GM21390 (cell line): ENCODE results near the gene BRSK1.
A peak's percentile ranks its signal among the peaks of the same experiment; 100 is the strongest.
"Not testable (repeated sequence)": the region's sequence is repeated elsewhere in the genome, so short reads cannot be mapped to it uniquely, and the experiment has no call there.

Source experiments
- ATAC-seq: cut with Tn5 transposase; IDR thresholded peaks from one replicate; pipeline ENCODE4 v1.9.1; 2021; ENCODE audit not compliant: unreplicated experiment

Gene BRSK1

DNA sequence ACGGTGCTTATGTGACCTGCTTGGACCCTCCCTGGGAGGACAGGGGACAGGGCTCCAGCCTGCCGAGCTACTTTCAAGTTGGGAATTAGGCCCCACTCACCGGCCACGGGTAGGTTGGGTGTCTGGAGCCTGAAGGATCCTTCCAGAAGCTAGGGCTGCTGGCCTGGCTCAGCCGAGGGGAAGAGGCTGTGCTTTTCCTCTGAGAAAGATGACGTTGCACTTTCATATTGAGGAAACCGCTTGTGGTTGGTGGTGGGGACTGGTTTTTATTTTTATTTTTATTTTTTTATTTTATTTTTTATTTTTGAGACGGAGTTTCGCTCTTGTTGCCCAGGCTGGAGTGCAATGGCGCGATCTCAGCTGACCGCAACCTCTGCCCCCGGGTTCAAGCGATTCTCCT is 41.4 kb downstream of the BRSK1 start, which contains the start of gene TMEM150B:
TMEM150B (minus strand) TSS at position 170 of the 400 bp plus-strand sequence. CDS start 4,305 bp downstream, outside the sequence.
- ATAC-seq = no peak

DNA sequence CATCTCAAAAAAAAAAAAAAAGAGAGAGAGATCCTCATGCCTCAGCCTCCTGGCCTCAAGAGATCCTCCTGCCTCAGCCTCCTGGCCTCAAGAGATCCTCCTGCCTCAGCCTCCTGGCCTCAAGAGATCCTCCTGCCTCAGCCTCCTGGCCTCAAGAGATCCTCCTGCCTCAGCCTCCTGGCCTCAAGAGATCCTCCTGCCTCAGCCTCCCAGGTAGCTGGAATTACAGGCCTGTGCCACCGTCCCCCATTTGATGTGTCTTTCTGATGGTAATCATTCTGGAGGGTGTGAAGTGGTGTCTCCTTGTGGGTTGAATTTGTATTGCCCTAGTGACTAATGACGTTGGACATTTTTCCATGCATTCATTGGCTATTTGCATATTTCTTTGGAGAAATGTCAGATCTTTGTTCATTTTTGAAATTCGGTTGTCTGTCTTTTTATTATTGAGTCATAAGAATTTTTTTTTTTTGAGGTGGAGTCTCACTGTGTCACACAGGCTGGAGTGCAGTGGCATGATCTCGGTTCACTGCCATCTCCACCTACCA is 45.0 kb downstream of the BRSK1 start:
- ATAC-seq = not testable (repeated sequence)

DNA sequence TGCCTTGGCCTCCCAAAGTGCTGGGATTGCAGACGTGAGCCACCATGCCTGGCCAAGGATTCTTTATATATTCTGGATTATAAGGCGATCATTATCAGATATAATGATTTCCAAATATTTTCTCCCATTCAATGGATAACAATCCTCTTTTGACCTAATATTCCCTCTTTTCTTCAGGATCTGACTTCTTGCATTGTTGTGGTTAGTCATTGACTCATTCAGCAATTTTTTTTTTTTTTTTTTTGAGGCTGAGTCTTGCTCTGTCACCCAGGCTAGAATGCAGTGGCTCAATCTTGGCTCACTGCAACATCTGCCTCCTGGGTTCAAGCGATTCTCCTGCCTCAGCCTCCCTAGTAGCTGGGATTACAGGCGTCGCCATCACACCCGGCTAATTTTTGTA is 46.0 kb downstream of the BRSK1 start:
- ATAC-seq = not testable (repeated sequence)

DNA sequence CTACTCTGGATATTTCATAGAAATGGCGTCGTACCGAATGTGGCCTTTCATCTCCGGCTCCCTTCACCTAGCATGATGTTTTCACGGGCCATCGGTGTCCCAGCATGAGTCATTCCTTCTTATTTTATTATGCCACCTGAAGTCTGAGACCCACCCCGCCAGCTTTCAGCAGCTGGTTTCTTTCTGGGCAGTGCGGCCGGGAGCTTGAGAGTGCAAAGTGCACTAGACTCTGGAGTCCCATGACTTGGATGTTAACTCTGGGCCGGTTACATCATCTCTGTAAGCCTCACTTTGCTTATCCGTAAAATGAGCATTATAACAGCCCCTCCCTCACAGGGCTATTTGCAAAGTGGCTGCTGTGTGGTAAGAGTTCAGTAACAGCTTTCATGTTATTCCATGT is 50.1 kb downstream of the BRSK1 start:
- ATAC-seq = no peak

DNA sequence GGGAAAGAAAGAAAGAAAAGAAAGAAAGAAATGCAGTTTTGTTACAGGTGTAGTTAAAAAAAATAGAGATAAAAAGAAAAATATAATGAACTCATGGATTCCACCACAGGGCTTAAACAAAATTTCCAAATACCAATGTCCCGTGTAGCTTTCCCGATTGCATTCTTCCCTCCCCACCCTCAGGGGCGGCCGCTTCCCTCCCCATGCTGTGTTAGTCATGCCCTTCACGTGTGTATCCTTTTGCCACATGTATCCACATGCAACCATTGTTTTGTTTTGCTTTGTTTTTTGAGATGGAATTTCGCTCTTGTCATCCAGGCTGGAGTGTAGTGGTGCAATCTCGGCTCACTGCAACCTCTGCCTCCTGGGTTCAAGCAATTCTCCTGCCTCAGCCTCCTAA is 52.3 kb downstream of the BRSK1 start:
- no peak for ATAC-seq

DNA sequence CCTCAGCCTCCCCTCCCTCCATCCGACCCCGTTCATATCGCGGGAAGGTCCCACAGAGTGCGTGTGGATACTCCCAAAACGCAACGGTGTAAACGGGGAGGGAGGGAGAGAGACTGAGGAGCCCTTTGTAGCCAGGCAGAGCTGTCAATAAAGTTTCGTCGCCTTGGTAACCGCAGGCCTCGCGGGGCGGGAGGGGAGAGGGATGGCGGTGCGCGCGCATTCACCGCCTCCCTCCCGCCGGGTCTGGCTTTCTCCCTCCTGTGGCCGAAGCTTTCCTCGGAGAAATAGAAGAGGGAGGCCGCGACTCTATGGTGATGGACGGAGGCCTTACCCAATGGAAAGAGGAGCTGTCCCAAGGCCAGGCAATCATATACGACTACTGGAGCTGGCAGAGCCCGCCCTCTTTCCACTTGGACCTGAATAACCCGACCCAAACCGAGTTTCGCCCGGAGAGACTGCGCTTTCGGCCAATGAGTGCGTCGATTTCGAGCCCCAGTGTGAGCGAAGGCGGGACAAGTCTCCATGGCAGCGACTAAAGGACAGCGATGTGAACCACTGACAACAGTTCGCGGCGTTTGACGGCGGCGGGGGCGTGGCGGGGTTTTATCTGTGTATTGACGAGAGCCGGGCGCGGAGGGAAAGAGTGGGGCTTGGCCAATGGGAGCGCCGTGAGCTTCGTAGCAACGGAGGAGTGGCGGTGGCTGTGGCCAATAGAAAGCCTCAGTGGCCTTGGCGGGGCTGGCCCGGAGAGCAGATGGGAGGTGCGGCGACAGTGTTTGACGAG is 55.5 kb downstream of the BRSK1 start, which contains the start of gene KMT5C:
KMT5C (plus strand) TSS at position 772 of the 784 bp plus-strand sequence. CDS start 2,061 bp downstream, outside the sequence.
- ATAC-seq = peak; percentile 74

DNA sequence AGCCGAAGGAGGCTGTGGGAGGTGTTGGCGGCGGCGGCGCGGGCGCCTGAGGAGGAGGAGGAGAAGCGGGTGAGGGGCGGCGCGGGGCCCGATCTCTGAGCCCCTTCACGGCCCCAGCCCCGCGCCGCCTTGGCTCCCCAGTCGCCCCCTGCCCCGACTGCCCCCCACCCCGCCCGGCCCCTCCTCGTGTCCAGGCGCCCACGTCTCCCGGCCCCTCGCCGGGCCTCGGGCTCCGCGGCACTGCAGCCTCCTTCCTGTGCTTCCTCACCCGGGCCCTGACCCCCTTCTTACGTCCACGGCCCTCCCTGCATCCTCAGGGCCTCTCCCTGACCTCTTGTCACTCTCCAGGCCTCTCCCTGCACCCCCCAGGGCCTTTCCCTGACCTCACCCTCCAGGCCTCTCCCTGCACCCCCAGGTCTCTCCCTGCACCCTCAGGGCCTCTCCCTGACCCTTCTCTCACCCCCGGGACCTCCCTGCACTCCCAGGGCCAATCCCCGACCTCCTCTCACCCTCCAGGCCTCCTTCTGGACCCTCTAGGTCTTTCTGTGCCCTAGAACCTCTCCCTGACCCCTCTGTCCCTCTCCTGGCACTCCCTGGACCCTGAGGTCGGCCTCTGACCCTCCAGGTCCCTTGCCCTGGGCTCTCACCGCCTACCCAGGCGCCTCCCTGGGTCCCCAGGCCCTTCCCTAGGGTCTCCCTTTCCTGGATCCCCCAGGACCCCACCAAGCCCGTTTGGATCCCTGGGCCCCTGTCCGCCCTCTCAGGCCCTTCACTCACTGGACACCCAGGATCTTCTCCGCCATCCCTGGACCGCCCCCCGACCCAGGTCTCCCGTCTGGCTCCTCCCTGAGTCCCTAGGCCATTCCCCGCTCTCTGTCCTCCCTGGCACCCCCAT is 56.3 kb downstream of the BRSK1 start:
- no peak for ATAC-seq

DNA sequence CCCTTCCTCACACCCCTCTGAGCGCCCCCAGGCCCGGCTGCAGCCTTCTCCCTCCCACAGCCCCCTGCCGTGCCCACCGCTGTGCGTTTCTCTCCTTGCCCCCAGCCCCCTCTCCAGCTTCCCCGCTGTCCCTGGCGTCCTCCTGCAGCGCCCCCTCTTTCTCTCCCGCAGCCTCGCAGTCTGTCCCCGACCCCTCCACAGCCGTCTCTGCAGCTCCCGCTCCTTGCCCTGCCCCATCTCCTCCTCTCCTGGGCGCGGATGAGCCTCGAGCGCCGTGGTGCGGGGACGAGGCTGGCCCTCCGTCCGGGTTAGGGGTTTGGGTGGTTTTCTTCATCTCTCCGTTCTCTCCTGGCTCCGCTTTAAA is 57.0 kb downstream of the BRSK1 start:
- no peak for ATAC-seq

DNA sequence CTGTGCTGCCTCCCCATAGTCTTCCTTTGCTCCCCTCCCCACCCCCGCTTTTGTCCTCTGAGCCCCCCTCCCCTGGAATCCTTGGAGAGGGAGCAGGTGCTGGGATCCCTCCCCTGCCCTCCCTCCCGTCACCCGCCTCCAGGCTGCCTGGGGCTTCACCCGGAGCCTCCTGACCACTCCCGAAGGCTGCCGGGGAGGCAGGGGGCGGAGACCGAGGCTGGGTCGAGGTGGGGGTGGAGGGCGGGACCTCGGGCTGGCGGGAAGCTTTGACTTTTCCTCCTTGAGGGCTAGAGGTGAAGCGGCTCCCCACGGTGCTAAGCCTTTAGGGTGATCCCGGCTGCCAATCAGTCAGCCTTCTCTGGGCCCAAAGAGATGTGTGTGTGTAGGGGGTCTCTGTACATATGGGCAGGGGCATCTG is 57.4 kb downstream of the BRSK1 start:
- ATAC-seq = no peak

DNA sequence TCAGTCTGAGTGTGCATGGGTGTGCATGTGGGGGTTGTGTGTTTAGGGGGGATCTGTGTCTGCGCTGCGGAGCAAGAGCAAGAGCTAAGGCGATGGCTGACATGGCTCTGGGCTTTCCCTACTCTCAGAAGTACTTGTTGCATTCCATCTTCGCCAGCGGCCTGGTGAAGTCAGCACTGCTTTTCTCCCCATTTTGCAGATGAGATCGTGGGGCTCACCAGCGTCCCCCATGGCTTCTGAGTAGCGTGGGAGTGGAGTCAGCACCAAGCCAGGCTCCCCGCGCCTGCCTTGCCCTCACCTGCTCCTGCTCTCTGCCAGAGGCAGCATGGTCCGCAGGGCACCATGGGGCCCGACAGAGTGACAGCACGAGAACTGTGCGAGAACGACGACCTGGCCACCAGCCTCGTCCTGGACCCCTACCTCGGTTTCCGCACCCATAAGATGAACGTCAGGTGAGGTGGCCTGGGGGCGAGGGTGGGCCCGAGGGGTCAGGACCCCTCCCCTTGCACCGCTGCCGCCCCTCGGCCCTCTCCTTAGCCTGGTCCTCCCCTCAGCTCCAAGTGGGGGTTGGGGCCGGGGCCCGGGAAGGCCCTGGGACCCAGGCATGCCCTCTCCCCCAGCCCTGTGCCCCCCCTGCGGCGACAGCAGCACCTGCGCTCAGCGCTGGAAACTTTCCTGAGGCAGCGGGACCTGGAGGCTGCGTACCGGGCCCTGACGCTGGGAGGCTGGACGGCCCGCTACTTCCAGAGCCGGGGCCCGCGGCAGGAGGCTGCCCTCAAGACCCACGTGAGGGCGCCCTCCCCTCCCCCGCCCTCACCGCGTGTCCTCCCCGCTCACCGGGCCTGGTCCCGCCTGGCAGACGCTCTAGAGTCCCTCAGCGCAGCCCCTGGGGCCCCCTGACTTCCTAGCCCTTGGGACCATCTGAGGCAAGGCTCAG is 58.1 kb downstream of the BRSK1 start:
- ATAC-seq = no peak

DNA sequence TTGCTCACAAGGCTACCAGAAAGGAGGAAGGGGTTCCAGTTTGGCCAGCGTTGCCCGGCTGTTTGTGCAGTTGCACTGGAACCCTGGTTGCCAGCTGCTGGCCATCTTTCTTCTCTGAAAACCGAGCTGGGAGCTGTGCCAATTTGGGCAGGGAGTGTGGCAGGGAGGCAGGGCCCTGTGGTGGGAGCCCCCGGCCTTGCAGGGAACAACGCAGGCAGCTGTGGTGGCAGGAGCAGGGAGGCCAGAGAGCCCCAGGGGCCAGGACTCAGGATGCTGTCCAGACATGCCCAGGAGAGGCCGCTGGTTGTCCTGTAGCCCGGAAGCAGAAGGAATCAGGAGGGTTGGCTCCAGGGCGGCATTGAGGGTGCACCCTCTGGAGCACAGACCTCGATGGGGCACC is 60.6 kb downstream of the BRSK1 start:
- no peak for ATAC-seq

DNA sequence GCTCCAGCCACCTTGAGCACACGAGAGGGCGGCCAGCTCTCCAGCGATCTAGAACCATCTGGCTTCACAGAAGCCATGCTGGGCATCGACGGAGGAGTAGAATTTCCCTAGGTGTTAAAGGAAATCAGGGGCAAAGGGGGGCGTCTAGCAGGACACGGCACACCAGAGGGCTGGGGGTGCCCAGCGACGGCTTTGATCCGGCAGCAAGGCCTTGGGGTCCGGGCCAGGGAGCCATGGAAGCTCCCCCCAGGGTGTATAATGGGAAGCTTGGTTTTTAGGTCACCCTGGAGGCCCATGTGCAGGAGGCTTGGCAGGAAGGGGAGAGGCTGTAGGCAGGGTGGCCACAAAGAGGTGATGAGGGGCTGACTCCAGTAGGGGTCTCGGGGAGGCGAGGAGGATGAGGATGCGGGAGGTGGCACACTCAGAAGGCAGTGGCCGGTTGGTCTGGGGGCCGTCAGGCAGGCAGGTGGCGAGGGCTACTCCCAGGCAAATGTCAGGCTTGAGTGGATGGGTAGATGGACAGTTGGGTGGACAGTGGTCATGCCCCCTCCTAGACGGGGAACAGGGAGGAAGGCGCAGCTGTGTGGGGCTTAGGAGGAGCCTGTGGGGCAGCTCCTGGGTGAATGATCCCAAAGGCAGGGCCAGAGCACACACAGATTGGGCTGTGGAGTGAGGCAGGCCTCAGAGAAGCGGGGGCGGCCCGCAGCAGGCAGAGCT is 61.5 kb downstream of the BRSK1 start:
- ATAC-seq = no peak

DNA sequence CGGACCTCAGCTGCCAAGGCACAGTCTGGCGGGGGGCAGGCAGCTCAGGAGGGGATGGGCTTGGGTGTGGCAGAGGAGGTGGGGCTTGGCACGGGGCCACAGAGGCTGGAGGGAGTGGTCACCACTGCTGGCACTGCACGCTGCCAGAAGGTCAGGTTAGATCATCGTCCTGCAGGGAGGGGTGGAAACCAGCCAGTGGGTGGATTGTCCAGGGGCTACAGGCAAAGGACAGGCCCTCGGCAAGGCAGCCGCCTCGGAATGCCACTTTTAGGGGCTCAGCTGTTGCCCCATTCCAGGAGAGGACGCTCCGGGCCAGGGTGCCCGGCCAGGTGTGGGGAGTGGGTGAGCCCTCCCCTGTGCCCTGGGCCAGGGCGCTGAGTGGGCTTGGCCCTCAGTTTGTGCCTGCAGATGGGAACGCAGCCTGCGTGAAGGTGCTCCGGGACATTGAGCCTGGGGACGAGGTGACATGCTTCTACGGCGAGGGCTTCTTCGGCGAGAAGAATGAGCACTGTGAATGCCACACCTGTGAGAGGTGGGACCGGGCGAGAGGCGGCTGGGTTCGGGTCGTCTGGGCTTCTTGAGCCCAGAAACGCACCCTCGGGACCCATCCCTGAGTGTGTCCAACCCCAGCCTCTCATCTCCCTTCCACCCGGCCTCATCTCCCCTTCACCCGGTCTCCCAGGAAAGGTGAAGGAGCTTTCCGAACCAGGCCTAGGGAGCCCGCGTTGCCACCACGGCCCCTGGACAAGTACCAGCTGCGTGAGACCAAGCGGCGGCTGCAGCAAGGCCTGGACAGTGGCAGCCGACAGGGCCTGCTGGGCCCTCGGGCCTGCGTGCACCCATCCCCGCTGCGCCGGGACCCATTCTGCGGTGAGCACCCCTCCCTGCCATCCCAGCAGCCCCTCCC is 62.3 kb downstream of the BRSK1 start:
- ATAC-seq = no peak

DNA sequence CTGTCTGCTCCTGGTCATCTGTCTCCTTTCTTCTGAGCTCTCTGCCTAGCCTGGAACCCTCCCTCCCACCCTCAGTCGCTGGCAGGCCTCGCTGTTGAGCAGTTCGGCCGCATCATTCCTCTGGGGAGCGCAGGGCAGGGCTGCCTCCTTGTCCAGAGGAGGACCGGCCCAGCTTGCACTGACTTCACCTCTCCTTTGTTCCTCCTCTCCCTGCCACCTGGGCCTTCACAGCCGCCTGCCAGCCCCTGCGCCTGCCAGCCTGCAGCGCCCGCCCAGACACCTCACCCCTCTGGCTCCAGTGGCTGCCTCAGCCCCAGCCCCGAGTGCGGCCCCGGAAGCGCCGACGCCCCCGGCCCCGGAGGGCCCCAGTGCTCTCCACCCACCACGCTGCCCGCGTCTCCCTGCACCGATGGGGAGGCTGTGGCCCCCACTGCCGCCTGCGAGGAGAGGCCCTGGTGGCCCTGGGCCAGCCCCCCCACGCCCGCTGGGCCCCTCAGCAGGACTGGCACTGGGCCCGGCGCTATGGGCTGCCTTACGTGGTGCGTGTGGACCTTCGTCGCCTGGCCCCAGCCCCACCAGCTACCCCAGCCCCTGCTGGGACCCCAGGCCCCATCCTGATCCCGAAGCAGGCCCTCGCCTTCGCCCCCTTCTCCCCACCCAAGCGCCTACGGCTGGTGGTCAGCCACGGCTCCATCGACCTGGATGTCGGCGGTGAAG is 63.1 kb downstream of the BRSK1 start:
- ATAC-seq = no peak

DNA sequence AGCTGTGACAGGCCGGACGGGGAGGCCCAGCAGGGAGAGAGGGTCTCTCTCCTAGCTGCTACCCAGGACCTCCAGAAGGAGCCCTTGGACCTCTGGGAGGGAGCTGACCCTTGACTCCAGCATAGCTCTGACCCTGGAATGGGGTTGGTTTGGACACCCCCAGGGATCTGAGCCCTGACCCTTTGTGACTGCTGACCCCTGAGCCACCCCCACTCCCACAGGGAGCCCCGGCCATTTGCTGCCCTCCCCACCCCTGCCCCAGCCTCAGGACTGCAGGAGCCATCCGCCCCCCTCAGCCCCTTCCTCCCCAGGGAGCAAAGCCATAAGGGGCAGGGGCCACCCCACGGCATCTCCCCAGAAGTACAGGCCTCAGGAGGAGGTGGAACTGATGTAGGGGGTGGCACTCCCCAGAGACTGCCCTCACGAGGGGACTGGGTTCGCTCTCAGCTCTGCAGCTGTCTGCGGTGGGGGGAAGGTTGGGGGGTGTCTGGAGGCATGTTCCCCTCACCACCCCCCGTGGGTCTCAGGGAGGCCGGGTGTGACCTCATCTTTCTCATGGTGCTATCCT is 63.7 kb downstream of the BRSK1 start:
- ATAC-seq = no peak

DNA sequence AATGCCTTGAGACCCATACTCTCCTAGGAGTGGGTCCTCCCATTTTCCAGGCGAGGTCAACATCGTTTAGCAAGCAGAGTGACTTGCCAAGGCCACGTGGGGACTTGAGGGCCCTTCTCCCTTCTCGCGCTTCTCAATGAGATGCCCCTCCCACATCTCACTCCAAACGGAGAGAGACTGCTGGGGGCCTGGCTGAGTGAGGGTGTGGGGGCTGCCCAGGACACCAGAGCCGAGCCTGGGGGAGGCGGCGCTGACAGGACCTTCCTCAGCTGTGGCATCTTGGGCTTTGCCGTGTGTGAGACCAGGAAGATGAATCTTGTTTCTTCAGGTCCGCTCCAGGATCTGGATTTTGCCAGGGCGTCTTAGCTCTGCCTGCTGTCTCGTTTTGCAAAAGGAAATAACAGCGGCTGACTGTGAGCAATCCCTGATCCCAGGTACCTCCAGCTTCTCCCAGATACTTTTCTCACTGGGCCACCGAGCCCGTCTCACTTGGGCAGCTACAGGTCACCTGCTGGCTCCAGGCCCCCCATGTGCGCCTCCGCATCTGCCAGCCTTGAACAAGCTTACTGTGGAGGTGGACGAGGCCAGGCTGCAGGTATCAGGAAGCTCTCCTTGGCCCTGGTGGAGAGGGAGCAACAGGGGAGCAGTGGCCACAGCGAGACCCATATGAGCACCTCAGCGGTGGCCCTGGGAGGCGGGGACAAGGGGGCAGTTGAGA is 64.7 kb downstream of the BRSK1 start:
- ATAC-seq = no peak

DNA sequence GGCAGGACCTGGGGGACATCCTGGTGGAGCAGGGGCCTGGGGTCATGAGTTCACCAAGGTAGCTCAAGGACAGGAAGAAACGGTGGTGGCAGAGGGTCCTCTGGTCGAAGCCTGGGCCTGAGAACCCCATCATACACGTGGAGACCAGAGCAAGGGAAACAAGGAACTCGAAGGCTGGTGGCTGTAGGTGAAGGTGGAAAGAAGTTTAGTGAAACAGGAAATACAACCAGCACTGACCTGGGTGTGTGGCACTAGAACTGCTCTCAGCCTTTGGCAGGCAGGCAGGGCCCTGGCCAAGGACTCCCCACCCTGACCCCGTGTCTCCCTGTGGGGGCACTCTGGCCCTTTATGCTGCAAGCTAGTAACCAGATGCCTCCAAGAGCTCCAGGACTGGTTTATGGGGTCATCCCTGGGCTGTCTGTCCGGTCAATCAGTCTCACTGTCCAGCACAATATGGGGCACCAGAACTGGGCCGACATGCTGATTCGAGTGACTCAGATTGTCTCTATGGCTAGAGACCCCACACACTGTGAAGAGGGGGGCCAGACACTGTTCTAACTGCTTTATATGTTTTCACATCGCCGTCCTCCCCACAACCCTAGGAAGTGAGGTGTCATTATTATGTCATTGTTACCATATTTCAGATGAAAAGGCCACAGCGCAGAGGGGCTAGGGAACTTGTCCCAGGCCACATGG is 67.0 kb downstream of the BRSK1 start:
- no peak for ATAC-seq
